Mammary epithelial cell (primary cell): ENCODE measurements around the gene SAG.

Experiments
- CTCF ChIP-seq, 2 donors: IDR thresholded peaks in 1 of 2; conservative IDR thresholded peaks in 1 of 2; 2 replicates each; pipeline ENCODE4 v1.5.1; 2011 to 2012; ENCODE audit warnings: inconsistent platforms in 2 of 2, low read length in 2 of 2, mild to moderate bottlenecking in 2 of 2, control low read depth in 1 of 2, low read depth in 1 of 2; ENCODE audit not compliant: insufficient read depth in 1 of 2; ENCODE audit errors: extremely low read depth in 1 of 2
- EZH2 ChIP-seq: IDR thresholded peaks from 2 replicates; pipeline ENCODE4 v1.6.1; 2012; ENCODE audit warnings: low read length, inconsistent platforms, borderline replicate concordance

GRCh38 chr2:233271693-233272092 is 35.9 kb upstream of the SAG start:
- no peak for TF ChIP-seq CTCF (conservative IDR thresholded peaks at IDR 0.05 in 1 of 2, IDR thresholded peaks at IDR 0.05 in 1 of 2; ENCODE audit: extremely low read depth in 1 of 2, insufficient read depth in 1 of 2, low read depth in 1 of 2, low read length in 2 of 2)
- no peak for TF ChIP-seq EZH2
